Esophagus muscularis mucosa (tissue), 4 donors: ENCODE data around the gene DMD.

Experiments used
- EP300 ChIP-seq: sonication (generic); formaldehyde crosslinking; IDR thresholded peaks from one replicate; pipeline ENCODE4 v1.6.1; 2017; ENCODE audit warnings: antibody characterized with exemption
- POLR2A ChIP-seq: fragments of 450-650 bp; IDR thresholded peaks from one replicate; pipeline ENCODE4 v1.6.1; 2017; ENCODE audit warnings: antibody characterized with exemption, moderate library complexity, mild to moderate bottlenecking, low read depth
- POLR2AphosphoS5 ChIP-seq, 2 donors: sonication (generic); formaldehyde crosslinking; IDR thresholded peaks; one replicate each; pipeline ENCODE4 v1.6.1; 2017; ENCODE audit warnings: antibody characterized with exemption in 2 of 2
- TF ChIP-seq, protein P1 (sequence below), 3 experiments: fragments of 200-600 bp in 2 of 3; fragments of 450-650 bp in 1 of 3; sonication (generic) in 2 of 3; IDR thresholded peaks; one replicate each; pipeline ENCODE4 v1.5.1; 2017 to 2019; ENCODE audit warnings: antibody characterized with exemption in 3 of 3, mild to moderate bottlenecking in 2 of 3, moderate library complexity in 1 of 3

GRCh38 chrX:31715675-31716074 is 1495.7 kb downstream of the DMD start:
- TF ChIP-seq, protein P1, sequence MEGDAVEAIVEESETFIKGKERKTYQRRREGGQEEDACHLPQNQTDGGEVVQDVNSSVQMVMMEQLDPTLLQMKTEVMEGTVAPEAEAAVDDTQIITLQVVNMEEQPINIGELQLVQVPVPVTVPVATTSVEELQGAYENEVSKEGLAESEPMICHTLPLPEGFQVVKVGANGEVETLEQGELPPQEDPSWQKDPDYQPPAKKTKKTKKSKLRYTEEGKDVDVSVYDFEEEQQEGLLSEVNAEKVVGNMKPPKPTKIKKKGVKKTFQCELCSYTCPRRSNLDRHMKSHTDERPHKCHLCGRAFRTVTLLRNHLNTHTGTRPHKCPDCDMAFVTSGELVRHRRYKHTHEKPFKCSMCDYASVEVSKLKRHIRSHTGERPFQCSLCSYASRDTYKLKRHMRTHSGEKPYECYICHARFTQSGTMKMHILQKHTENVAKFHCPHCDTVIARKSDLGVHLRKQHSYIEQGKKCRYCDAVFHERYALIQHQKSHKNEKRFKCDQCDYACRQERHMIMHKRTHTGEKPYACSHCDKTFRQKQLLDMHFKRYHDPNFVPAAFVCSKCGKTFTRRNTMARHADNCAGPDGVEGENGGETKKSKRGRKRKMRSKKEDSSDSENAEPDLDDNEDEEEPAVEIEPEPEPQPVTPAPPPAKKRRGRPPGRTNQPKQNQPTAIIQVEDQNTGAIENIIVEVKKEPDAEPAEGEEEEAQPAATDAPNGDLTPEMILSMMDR (IDR thresholded peaks at IDR 0.05) = no peak
- no peak for TF ChIP-seq POLR2AphosphoS5 (IDR thresholded peaks at IDR 0.05)
- no peak for TF ChIP-seq POLR2A
- no peak for TF ChIP-seq EP300
